ENCODE results near the gene PPP3CA.
"Not testable (repeated sequence)": the region's sequence is repeated elsewhere in the genome, so short reads cannot be mapped to it uniquely, and the experiment has no call there.

PPP3CA gene

DNA sequence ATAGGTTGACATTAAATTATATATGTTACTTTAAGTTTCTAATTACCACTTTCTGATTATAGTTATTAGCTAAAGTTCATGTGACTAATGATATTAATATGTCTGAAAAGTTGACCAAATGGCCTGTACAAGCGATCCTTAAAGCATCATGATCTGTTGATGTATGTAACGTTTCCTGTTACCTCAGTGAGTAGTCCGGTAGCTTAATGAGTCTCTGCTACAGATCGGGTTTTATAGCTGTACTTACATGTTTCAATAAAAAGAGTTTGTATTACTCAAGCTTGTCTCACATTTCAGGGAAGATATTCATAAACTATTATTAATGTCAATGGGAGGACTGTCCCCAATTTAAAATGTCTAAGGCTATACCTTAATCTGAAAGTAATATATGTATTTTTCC is 246.3 kb downstream of the PPP3CA start:
- DNase-seq (ENCODE audit: low read depth) = no peak

GRCh38 chr4:101098666-101099400 is 248.5 kb downstream of the PPP3CA start:
- no peak for DNase-seq (ENCODE audit: low read depth)

GRCh38 chr4:101092609-101093008 is 254.7 kb downstream of the PPP3CA start:
- not testable (repeated sequence) for DNase-seq (ENCODE audit: low read depth)

DNA sequence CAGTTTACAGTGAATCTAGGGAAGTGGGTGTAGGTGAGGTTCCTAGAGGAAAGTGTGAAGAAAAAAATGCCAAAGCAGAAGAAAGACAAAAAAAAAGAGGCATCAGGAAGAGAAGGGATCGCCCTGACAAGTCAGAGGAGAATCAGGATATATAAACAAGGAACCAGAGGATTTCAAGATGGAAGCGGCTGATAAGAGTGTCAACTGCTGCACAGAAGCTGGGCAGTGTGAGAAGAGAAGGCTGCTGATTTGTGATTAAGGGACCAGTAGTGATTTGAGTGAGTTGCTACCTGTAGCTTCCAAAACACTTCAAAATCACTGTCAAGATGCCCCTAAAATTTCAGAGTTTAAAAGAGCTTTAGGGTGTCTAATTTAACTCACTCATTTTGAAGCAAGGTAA is 258.2 kb downstream of the PPP3CA start:
- no peak for DNase-seq (ENCODE audit: low read depth)

DNA sequence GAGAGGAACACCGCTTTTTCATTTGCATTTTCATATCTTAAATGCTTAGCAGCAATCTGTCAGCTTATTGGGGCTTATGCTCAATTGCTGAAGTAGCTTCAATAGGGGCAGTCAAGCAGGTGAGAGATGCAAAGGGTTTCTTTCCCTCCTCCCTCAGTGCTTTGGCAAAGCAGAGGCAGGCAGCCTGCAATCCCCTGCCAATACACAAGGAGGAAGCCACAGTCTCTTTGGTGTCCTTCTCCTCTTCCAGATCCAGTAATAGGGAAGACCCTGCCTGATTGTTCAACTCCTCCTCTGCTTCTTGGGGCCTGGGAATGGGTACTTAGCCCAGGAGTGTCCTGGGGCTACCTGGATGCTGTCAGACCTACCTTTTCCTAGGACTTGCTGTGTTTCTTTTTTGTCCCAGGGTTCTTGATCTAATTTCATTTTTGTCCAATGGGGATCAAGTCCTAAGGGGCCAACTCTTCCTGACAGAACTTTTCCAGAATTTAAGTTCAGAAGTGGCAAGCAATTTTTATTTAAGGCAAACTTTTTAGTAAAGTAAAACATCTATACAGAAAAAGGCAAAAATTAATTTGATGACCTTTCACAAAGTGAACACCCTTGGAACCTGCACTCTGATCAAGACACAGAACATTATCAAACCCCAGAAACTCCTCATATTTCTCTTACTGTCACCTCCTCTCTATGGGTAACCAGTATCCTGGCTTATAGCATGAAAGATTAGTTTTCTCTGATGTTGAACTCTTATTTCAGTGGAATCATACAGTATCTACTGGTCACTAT is 260.3 kb downstream of the PPP3CA start:
- DNase-seq (ENCODE audit: low read depth) = no peak

GRCh38 chr4:101083131-101083530 is 264.2 kb downstream of the PPP3CA start:
- DNase-seq (ENCODE audit: low read depth) = no peak

DNA sequence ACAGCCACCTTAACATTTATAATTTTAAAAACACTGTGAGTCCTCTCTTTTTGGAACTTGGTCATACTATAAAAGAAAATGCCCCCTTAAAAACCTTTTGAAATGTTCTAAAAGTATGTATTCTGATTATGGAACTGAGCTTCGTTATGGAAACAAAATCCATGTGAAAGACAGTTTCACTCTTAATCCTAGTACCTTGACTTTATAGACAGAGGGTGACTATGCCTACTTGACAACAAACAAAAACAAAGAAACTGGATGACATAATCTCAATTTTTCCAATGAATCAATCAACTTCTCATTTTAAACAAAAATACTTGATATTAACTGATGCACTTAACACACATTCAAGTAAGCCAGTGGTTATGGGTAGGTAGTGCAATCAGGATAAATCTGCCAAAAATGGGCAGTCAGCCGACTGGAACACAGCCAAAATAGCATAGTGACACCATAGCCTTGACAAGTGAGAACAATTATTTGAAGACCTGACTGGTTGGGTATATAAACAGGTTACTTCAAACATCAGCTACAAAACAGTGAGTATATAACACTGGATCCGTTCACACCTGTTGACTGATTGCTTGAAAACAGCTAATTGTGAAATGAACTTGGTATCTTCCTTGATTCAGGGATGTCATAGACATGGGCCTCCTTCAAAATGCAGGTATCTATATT is 265.5 kb downstream of the PPP3CA start:
- DNase-seq (ENCODE audit: low read depth) = no peak

GRCh38 chr4:101081166-101081565 is 266.2 kb downstream of the PPP3CA start:
- DNase-seq (ENCODE audit: low read depth) = no peak

- no peak for DNase-seq (ENCODE audit: low read depth)
Observed at GRCh38 chr4:101078950-101079349, 268.4 kb downstream of the PPP3CA start.

- no peak for DNase-seq (ENCODE audit: low read depth)
Observed at GRCh38 chr4:101076032-101076431, 271.3 kb downstream of the PPP3CA start.

DNA sequence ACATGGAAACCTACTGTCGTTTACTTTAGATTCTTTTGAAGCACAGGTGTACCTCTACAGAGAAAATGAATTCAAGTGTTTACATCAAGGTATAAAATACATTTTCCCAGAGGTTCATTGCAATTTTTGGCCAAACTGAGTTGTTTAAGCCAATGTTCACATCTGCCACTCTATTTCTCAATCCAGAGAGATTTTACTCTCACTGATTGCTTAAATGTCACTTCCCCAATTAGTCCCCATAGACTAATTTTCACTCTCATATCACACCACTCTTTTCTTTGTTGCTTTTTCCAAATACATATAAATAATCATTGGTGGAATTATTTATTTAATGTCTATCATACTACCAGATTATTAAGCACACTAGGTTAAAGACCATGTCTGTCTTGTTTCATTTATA is 271.8 kb downstream of the PPP3CA start:
- DNase-seq (ENCODE audit: low read depth) = no peak

GRCh38 chr4:101074326-101074725 is 273.0 kb downstream of the PPP3CA start:
- no peak for DNase-seq (ENCODE audit: low read depth)

GRCh38 chr4:101071241-101071640 is 276.1 kb downstream of the PPP3CA start:
- DNase-seq (ENCODE audit: low read depth) = no peak

- DNase-seq (ENCODE audit: low read depth) = no peak
Observed at GRCh38 chr4:101068115-101068514, 279.2 kb downstream of the PPP3CA start.

GRCh38 chr4:101067383-101067782 is 279.9 kb downstream of the PPP3CA start:
- DNase-seq (ENCODE audit: low read depth) = no peak

DNA sequence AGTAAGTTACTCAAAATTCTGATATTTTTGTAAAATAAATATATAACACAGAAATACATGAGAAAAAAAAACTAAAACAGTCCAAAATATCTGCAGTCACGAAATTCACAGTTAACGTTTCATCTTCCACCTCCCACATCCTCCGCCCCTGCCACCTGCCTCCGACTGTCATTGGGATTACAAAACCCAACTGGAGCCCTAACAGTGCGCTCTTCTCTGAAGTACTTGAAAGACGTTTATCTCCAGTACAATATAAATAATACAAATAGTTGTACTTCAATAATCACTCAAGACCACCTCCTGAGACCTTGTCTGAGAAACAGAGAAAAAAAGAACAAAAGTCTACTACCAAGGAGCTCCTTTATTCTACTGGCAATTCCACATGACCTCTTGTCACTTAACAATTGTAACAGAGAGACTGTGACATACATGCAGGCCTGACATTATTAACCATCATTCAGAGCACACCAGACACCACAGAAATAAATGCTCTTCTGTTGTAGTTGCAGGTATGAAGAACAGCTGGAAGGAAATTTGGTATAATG is 280.6 kb downstream of the PPP3CA start:
- no peak for DNase-seq (ENCODE audit: low read depth)

DNA sequence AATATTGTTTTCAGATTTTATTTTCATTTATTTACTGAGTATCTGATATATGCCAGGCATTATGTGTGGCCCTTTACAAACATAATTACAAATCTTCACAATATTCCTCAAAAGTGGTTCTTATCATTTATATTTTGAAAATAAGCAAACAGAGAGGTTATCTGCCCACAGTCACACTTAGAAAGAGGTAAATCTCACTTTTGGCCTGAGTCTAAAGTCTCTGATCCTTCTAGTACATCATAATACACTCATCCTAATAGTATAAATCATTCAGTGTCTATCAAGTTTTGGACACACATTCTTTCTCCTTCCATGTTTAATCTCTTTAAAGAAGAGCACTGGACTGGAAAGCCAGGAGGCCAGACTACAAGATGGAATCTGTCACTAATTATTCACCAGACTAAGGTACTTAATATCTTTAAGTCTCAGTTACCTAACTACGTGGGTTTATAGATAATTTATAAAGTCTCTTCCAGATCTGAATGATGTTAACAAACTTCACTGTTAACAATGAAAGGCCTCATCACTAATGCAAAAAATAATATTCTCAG is 281.3 kb downstream of the PPP3CA start:
- DNase-seq (ENCODE audit: low read depth) = no peak

DNA sequence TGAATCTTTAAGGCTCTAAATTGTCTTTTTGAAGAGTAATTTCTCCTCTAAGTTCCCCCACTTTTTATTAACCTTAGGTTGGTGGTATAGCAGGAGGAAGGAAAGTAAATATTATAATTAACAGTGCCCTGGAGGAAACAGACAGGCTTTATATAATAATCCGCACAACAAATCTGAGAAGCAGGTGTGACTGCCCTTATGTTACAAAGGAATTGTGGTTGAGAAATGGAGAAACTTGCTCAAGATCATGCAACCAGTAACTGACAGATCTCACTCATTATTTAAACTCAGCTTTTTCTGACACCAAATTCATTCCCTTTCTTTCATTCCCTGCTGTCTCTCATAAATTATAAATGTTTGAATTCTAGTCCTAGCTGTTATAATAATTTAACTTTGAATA is 282.0 kb downstream of the PPP3CA start:
- no peak for DNase-seq (ENCODE audit: low read depth)

GRCh38 chr4:101064541-101065180 is 282.7 kb downstream of the PPP3CA start:
- DNase-seq (ENCODE audit: low read depth) = no peak

- no peak for DNase-seq (ENCODE audit: low read depth)
Observed at GRCh38 chr4:101055392-101055791, 291.9 kb downstream of the PPP3CA start.

- DNase-seq (ENCODE audit: low read depth) = no peak
Observed at GRCh38 chr4:101050837-101051205, 296.5 kb downstream of the PPP3CA start.

Measured in HS-27A (cell line).